IMR-90 (cell line): ENCODE measurements around the gene GINS1. TPM values are rescaled to one million over a fixed set of nuclear protein-coding genes. Genes with fewer than 3 reads are reported as not detected.

Source experiments
- ATAC-seq: fragments of 200-7000 bp; cut with Tn5 transposase; 2 replicates; pipeline ENCODE4 v1.9.1; 2020; ENCODE audit warnings: low read depth, mild to moderate bottlenecking, moderate library complexity
- BruUV-seq: library from RNA; stranded (reverse); fragments of 400-500 nt; replicated peaks from 2 replicates; lab custom pipeline; 2021; lab: Mats Ljungman, UMichigan
- CTCF ChIA-PET: fragments of 300-600 bp; formaldehyde crosslinking; extraction: SDS; loops from one replicate; lab custom pipeline; 2021; ENCODE audit warnings: antibody characterized with exemption; lab: Yijun Ruan, JAX
- POLR2A ChIA-PET: fragments of 300-600 bp; sonication (Branson Sonifier 250); formaldehyde crosslinking; loops from one replicate; lab custom pipeline; 2022; ENCODE audit warnings: antibody characterized with exemption; ENCODE audit not compliant: unreplicated experiment; lab: Charles Lee
- DNase-seq: peaks from one replicate; pipeline ENCODE4 v3.0.0; 2013
- H2AFZ ChIP-seq: replicated peaks from 2 replicates; pipeline ENCODE3; 2013; ENCODE audit warnings: low read length, mild to moderate bottlenecking; ENCODE audit not compliant: poor library complexity
- H2AK5ac ChIP-seq: 2 replicates; pipeline ENCODE4 v1.6.1; 2013; ENCODE audit warnings: low read depth, low read length, inconsistent platforms
- H2AK9ac ChIP-seq: replicated peaks from 2 replicates; pipeline ENCODE3; 2013; ENCODE audit warnings: mild to moderate bottlenecking, low read depth, low read length, moderate library complexity; ENCODE audit not compliant: poor library complexity
- H2BK120ac ChIP-seq: 2 replicates; pipeline ENCODE4 v1.6.1; 2013; ENCODE audit warnings: low read depth, low read length, inconsistent platforms
- H2BK15ac ChIP-seq: 3 replicates; pipeline ENCODE4 v1.6.1; 2013; ENCODE audit warnings: low read depth, low read length, inconsistent platforms
- H2BK20ac ChIP-seq: 2 replicates; pipeline ENCODE4 v1.6.1; 2013; ENCODE audit warnings: low read depth, mild to moderate bottlenecking, inconsistent platforms, low read length, moderate library complexity
- H2BK5ac ChIP-seq: 2 replicates; pipeline ENCODE4 v1.6.1; 2013; ENCODE audit warnings: mild to moderate bottlenecking, low read depth, low read length, inconsistent platforms; ENCODE audit not compliant: poor library complexity, severe bottlenecking
- H3K14ac ChIP-seq: replicated peaks from 2 replicates; pipeline ENCODE4 v1.6.1; 2013; ENCODE audit warnings: low read depth, low read length, inconsistent platforms
- H3K18ac ChIP-seq: 2 replicates; pipeline ENCODE4 v1.6.1; 2013; ENCODE audit warnings: low read depth, low read length, control low read depth
- H3K23ac ChIP-seq: 2 replicates; pipeline ENCODE4 v1.6.1; 2013; ENCODE audit warnings: low read depth, low read length, inconsistent platforms
- H3K27ac ChIP-seq: 2 replicates; pipeline ENCODE4 v1.5.1; 2013; ENCODE audit warnings: mild to moderate bottlenecking, control low read depth, low read length; ENCODE audit not compliant: insufficient read depth
- H3K27me3 ChIP-seq: 2 replicates; pipeline ENCODE4 v1.6.1; 2013; ENCODE audit warnings: low read length; ENCODE audit not compliant: control insufficient read depth, insufficient read depth
- H3K36me3 ChIP-seq: 2 replicates; pipeline ENCODE4 v1.6.1; 2013; ENCODE audit warnings: low read length, mixed read lengths; ENCODE audit not compliant: control insufficient read depth, insufficient read depth
- H3K4ac ChIP-seq: 2 replicates; pipeline ENCODE4 v1.6.1; 2013; ENCODE audit warnings: low read depth, low read length, inconsistent platforms
- H3K4me1 ChIP-seq: 2 replicates; pipeline ENCODE4 v1.6.1; 2013; ENCODE audit warnings: low read length, mixed read lengths; ENCODE audit not compliant: control insufficient read depth, insufficient read depth
- H3K4me2 ChIP-seq: 2 replicates; pipeline ENCODE4 v1.6.1; 2013; ENCODE audit warnings: low read depth, mild to moderate bottlenecking, control low read depth, low read length, moderate library complexity
- H3K4me3 ChIP-seq: 2 replicates; pipeline ENCODE4 v1.5.1; 2013; ENCODE audit warnings: low read depth, mild to moderate bottlenecking, control low read depth, low read length, moderate library complexity; ENCODE audit not compliant: insufficient read depth
- H3K56ac ChIP-seq: 2 replicates; pipeline ENCODE4 v1.6.1; 2013; ENCODE audit warnings: low read length, inconsistent platforms; ENCODE audit not compliant: insufficient read depth; ENCODE audit errors: extremely low read depth
- H3K79me1 ChIP-seq, 2 experiments: 2 replicates each; pipeline ENCODE4 v1.6.1; 2013; ENCODE audit warnings: low read length in 2 of 2, inconsistent platforms in 1 of 2, low read depth in 1 of 2
- H3K9ac ChIP-seq: 2 replicates; pipeline ENCODE4 v1.6.1; 2013; ENCODE audit warnings: low read depth, low read length, control low read depth
- H3K9me1 ChIP-seq: 2 replicates; pipeline ENCODE4 v1.6.1; 2013; ENCODE audit warnings: low read length, inconsistent platforms; ENCODE audit not compliant: insufficient read depth
- H3K9me3 ChIP-seq: 2 replicates; pipeline ENCODE4 v1.6.1; 2013; ENCODE audit warnings: low read length; ENCODE audit not compliant: control insufficient read depth, insufficient read depth
- H4K20me1 ChIP-seq: 2 replicates; pipeline ENCODE4 v1.6.1; 2013; ENCODE audit warnings: low read length, inconsistent platforms; ENCODE audit not compliant: insufficient read depth
- H4K5ac ChIP-seq: 2 replicates; pipeline ENCODE4 v1.6.1; 2013; ENCODE audit warnings: mild to moderate bottlenecking, low read depth, low read length, control low read depth
- H4K8ac ChIP-seq, 2 experiments: 2 replicates each; pipeline ENCODE4 v1.6.1; 2013; ENCODE audit warnings: low read depth in 2 of 2, low read length in 2 of 2, control low read depth in 1 of 2, inconsistent platforms in 1 of 2
- H4K91ac ChIP-seq: 2 replicates; pipeline ENCODE4 v1.6.1; 2013; ENCODE audit warnings: low read depth, low read length, inconsistent platforms; ENCODE audit not compliant: insufficient read depth
- POLR2A ChIP-seq: IDR thresholded peaks from 2 replicates; pipeline ENCODE4 v1.6.1; 2012; ENCODE audit warnings: mild to moderate bottlenecking, low read depth, low read length
- WGBS, 2 experiments: methylation state at CpG; one replicate each; pipeline versions ENCODE4 v1.1.5 to v1.1.7; 2013; ENCODE audit warnings: missing lambda C conversion rate in 2 of 2; ENCODE audit not compliant: insufficient read length in 1 of 2; ENCODE audit errors: extremely low coverage in 2 of 2; 5-methylcytosine and 5-hydroxymethylcytosine counted together
- dilution Hi-C: fragments of 300-500 bp; cut with HindIII; formaldehyde crosslinking; loops from one replicate; pipeline ENCODE4 v1.14.3; 2018; ENCODE audit warnings: low sequenced_read_pairs; ENCODE audit not compliant: unreplicated experiment
- in situ Hi-C: fragments of 300-500 bp; cut with MboI; formaldehyde crosslinking; loops from 3 replicates; pipeline ENCODE4 v1.14.3; 2019; ENCODE audit warnings: low sequenced_read_pairs, inconsistent platforms, mixed read lengths
- intact Hi-C: fragments of 100-400 bp; cut with micrococcal nuclease; formaldehyde crosslinking; loops from 2 replicates; pipeline ENCODE4 v1.10.0; 2022
- polyA plus RNA-seq, 3 experiments: library from polyadenylated mRNA; depleted of rRNA; stranded (reverse); fragments of >200 nt; gene quantifications; 2 replicates each; pipeline ENCODE4 v1.2.3, GENCODE V29; 2012; ENCODE audit warnings: low replicate concordance in 1 of 3
- total RNA-seq: library from RNA; depleted of rRNA; stranded (reverse); fragments of >200 nt; gene quantifications from 2 replicates; pipeline ENCODE4 v1.2.3, GENCODE V29; 2012

GINS1 gene
- total and polyA plus RNA-seq, 2 of the 4 experiments (the other 2 are of a cell fraction), result 4.9 to 6.6 TPM

- H3K4me2 ChIP-seq, result no peak overlapping the region
- H4K20me1 ChIP-seq, result no peaks in the 10 kb centered on the region
- ATAC-seq (no peak), DNase-seq (no peak)
- ChIA-PET POLR2A (no interaction called here), CTCF (no interaction called here)
- in situ Hi-C loops (no loop called here), intact Hi-C loops (no loop called here), dilution Hi-C loops (no loop called here)
- BruUV-seq, result no TSS peak
- no peak overlapping the region for H2BK120ac ChIP-seq
- peaks cover 4% of the 10 kb centered on the region; the same call in 1 of the 2 replicates for H3K9me1 ChIP-seq
- H2AK9ac ChIP-seq, result peak overlapping the region; percentile 61
- no peak overlapping the region for H3K56ac ChIP-seq
- H3K4ac ChIP-seq, result no peak overlapping the region
- H3K9ac ChIP-seq, result no peak overlapping the region
- no peak overlapping the region for H3K23ac ChIP-seq
- no peaks in the 10 kb centered on the region for H3K27me3 ChIP-seq
- 100% methylated on average over 4 of the region's 10 CpGs; no CpG with 5 or more reads in 1 of the 2 experiments for WGBS, 2 experiments
- H2AK5ac ChIP-seq, result no peak overlapping the region
- no peak overlapping the region for H4K5ac ChIP-seq
- no peak overlapping the region for H3K4me3 ChIP-seq
- no peaks in the 10 kb centered on the region for H3K79me1 ChIP-seq
- TF ChIP-seq POLR2A, result no peak
- H3K27ac ChIP-seq, result no peak overlapping the region
- H2BK15ac ChIP-seq, result no peak overlapping the region
- H3K36me3 ChIP-seq, result peaks cover 26% of the 10 kb centered on the region
- no peak overlapping the region for H4K91ac ChIP-seq
- no peak overlapping the region for H2BK20ac ChIP-seq
- no peak overlapping the region for H4K8ac ChIP-seq
- H3K9me3 ChIP-seq, result no peaks in the 10 kb centered on the region
- no peak overlapping the region for H3K14ac ChIP-seq
- H3K18ac ChIP-seq, result no peak overlapping the region
- no peak overlapping the region for H2AFZ ChIP-seq
- H3K4me1 ChIP-seq, result no peaks in the 10 kb centered on the region
- no peak overlapping the region for H2BK5ac ChIP-seq
Observed at GRCh38 chr20:25493748-25494505, 86.5 kb downstream of the GINS1 start.
